ENCODE measurements around the gene EGFL7.

Gene EGFL7

GRCh38 chr9:136690806-136691261 is 28.1 kb downstream of the EGFL7 start:
- Histone ChIP-seq H3K36me3 (no peaks in the 10 kb centered on the region), H3K27me3 (no peaks in the 10 kb centered on the region), H3K4me1 (peaks cover 6% of the 10 kb centered on the region), H3K9me3 (no peaks in the 10 kb centered on the region), H3K4me3 (ENCODE audit: low read depth, low read length) (no peak overlapping the region)
- TF ChIP-seq CTCF (IDR thresholded peaks at IDR 0.05; ENCODE audit: low read depth, low read length), result no peak
- no peak for DNase-seq

- TF ChIP-seq CTCF (IDR thresholded peaks at IDR 0.05; ENCODE audit: low read depth, low read length), result no peak
- Histone ChIP-seq H3K36me3 (no peaks in the 10 kb centered on the region), H3K4me3 (ENCODE audit: low read depth, low read length) (no peak overlapping the region), H3K9me3 (no peaks in the 10 kb centered on the region), H3K4me1 (peaks cover 3% of the 10 kb centered on the region), H3K27me3 (no peaks in the 10 kb centered on the region)
- DNase-seq, result no peak
Measured at GRCh38 chr9:136691316-136692184, 28.8 kb downstream of the EGFL7 start.

GRCh38 chr9:136692185-136693134 is 29.7 kb downstream of the EGFL7 start:
- no peak for TF ChIP-seq CTCF (IDR thresholded peaks at IDR 0.05; ENCODE audit: low read depth, low read length)
- Histone ChIP-seq H3K9me3 (no peaks in the 10 kb centered on the region), H3K36me3 (no peaks in the 10 kb centered on the region), H3K4me3 (ENCODE audit: low read depth, low read length) (no peak overlapping the region), H3K27me3 (no peaks in the 10 kb centered on the region), H3K4me1 (peaks cover 3% of the 10 kb centered on the region)
- no peak for DNase-seq

GRCh38 chr9:136693135-136693489 is 30.4 kb downstream of the EGFL7 start:
- Histone ChIP-seq H3K4me3 (ENCODE audit: low read depth, low read length) (no peak overlapping the region), H3K9me3 (no peaks in the 10 kb centered on the region), H3K27me3 (no peaks in the 10 kb centered on the region), H3K36me3 (no peaks in the 10 kb centered on the region), H3K4me1 (no peaks in the 10 kb centered on the region; the same call in 1 of the 2 replicates)
- no peak for TF ChIP-seq CTCF (IDR thresholded peaks at IDR 0.05; ENCODE audit: low read depth, low read length)
- no peak for DNase-seq

- no peak for DNase-seq
- Histone ChIP-seq H3K4me1 (no peaks in the 10 kb centered on the region; the same call in 1 of the 2 replicates), H3K9me3 (no peaks in the 10 kb centered on the region), H3K27me3 (no peaks in the 10 kb centered on the region), H3K36me3 (no peaks in the 10 kb centered on the region), H3K4me3 (ENCODE audit: low read depth, low read length) (no peak overlapping the region)
- no peak for TF ChIP-seq CTCF (IDR thresholded peaks at IDR 0.05; ENCODE audit: low read depth, low read length)
Measured at GRCh38 chr9:136693490-136694162, 30.9 kb downstream of the EGFL7 start.
